GM21737 (cell line): ENCODE measurements around the gene HSPD1.

Source experiments
- ATAC-seq: cut with Tn5 transposase; IDR thresholded peaks from one replicate; pipeline ENCODE4 v1.9.1; 2021; ENCODE audit warnings: mild to moderate bottlenecking, moderate library complexity; ENCODE audit not compliant: unreplicated experiment

The HSPD1 gene

DNA sequence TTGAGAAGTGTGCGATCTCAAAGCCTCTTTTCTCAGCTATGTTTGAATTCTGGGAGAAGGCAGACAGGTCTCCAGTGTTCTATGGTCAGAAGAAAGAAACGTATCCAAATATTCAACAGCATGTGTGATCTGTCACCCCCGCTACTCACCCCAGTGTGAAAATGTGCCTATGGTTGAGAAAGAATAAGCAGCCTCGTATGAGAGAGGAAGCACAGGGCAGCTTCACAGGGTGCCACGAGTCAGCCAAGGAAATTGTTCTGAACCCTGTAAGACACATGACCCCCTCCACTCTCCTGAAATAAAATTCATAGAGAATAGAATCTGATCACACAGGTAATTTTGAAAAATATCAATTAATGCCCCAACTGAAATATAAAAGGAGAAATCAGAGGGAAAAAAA lies 56.8 kb downstream of the HSPD1 start:
- ATAC-seq: no peak

DNA sequence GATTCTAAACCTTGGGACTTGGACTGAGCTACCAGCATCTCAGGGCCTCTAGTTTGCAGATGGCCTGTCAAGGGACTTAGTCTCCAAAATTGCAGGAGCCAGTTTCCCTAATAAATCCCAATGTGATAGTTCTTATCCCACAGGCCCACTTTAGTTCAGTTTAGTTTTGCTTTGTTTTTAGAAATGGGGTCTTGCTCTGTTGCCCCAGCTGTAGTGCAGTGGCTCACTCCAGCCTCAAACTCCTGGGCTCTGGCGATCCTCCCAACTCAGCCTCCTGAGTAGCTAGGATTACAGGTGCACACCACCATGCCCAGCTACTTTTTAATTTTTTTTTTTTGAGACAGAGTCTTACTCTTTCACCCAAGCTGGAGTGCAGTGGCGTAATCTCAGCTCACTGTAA lies 62.3 kb downstream of the HSPD1 start:
- ATAC-seq: no peak
